A549 (cell line): ENCODE measurements around the gene NSD2. TPM values are rescaled to one million over a fixed set of nuclear protein-coding genes. Genes with fewer than 3 reads are reported as not detected.
A peak's percentile ranks its signal among the peaks of the same experiment; 100 is the strongest.

ENCODE experiments used
- ATAC-seq, 2 experiments: fragments of 200-7000 bp in 1 of 2; fragments of >200 bp in 1 of 2; cut with Nextera tagmentation in 1 of 2; cut with Tn5 transposase in 1 of 2; 3 replicates each; pipeline versions ENCODE4 v1.8.0 to v1.9.1; 2018 to 2020; ENCODE audit warnings: mild to moderate bottlenecking in 1 of 2, moderate library complexity in 1 of 2
- CTCF ChIA-PET: fragments of 300-600 bp; sonication (Branson Sonifier 250); formaldehyde crosslinking; extraction: SDS; loops from one replicate; lab custom pipeline; 2021; ENCODE audit warnings: antibody characterized with exemption, inconsistent platforms; lab: Yijun Ruan, JAX
- POLR2A ChIA-PET: fragments of 350-600 bp; formaldehyde crosslinking; extraction: SDS; loops from one replicate; lab custom pipeline; 2021; ENCODE audit warnings: antibody characterized with exemption, inconsistent platforms; lab: Yijun Ruan, JAX
- DNase-seq, 2 experiments: peaks; one replicate each; pipeline versions ENCODE4 v3.0.0 to v3.0.0-alpha.2; 2011 to 2016; ENCODE audit warnings: low read depth in 1 of 2, low spot score in 1 of 2
- FAIRE-seq: peaks from 2 replicates; lab custom pipeline; 2011; peaks lifted over from hg19 to GRCh38; lab: Jason Lieb, UNC
- H3K27ac ChIP-seq, 2 experiments: fragments of >200 bp; sonication (Bioruptor Twin); formaldehyde crosslinking; 3 replicates each; pipeline ENCODE4 v1.5.1; 2016 to 2017
- H3K4me1 ChIP-seq: fragments of >200 bp; sonication (Bioruptor Twin); formaldehyde crosslinking; 3 replicates; pipeline ENCODE4 v1.6.1; 2016
- H3K4me2 ChIP-seq: fragments of >200 bp; sonication (Bioruptor Twin); formaldehyde crosslinking; 3 replicates; pipeline ENCODE4 v1.6.1; 2016
- H3K4me3 ChIP-seq: fragments of >200 bp; sonication (Bioruptor Twin); formaldehyde crosslinking; 3 replicates; pipeline ENCODE4 v1.5.1; 2016
- H3K9me3 ChIP-seq: fragments of >200 bp; sonication (Bioruptor Twin); formaldehyde crosslinking; 3 replicates; pipeline ENCODE4 v1.6.1; 2016
- EHF ChIP-seq: fragments of 250-450 bp; sonication (Bioruptor Pico); IDR thresholded peaks from 2 replicates; pipeline ENCODE4 v1.5.0; 2020; ENCODE audit warnings: mild to moderate bottlenecking
- HDAC2 ChIP-seq: fragments of 200-600 bp; sonication (generic); IDR thresholded peaks from 2 replicates; pipeline ENCODE4 v1.6.1; 2016
- HEYL ChIP-seq: fragments of 250-450 bp; sonication (Bioruptor Pico); IDR thresholded peaks from 2 replicates; pipeline ENCODE4 v1.8.0; 2021; ENCODE audit warnings: mild to moderate bottlenecking, moderate library complexity
- HOXB13 ChIP-seq: fragments of 250-450 bp; sonication (Bioruptor Pico); IDR thresholded peaks from 2 replicates; pipeline ENCODE4 v1.5.0; 2020; ENCODE audit warnings: low read depth, mild to moderate bottlenecking, moderate library complexity
- KDM1A ChIP-seq: fragments of 200-600 bp; sonication (generic); IDR thresholded peaks from 2 replicates; pipeline ENCODE4 v1.6.1; 2016; ENCODE audit warnings: low read depth, mild to moderate bottlenecking
- MYC ChIP-seq: IDR thresholded peaks from 2 replicates; pipeline ENCODE4 v1.6.1; 2012; ENCODE audit warnings: mild to moderate bottlenecking, inconsistent platforms, low read length, improper control_type of control experiment, borderline replicate concordance
- PHF8 ChIP-seq: fragments of 200-600 bp; sonication (generic); IDR thresholded peaks from 2 replicates; pipeline ENCODE4 v1.6.1; 2016; ENCODE audit warnings: low read depth, mild to moderate bottlenecking, antibody characterized with exemption, moderate library complexity, borderline replicate concordance
- POLR2A ChIP-seq: IDR thresholded peaks from 2 replicates; pipeline ENCODE4 v1.6.1; 2012; ENCODE audit warnings: mild to moderate bottlenecking, low read length
- RAD21 ChIP-seq, 2 experiments: fragments of >200 bp in 1 of 2; sonication (Bioruptor Twin) in 1 of 2; formaldehyde crosslinking in 1 of 2; IDR thresholded peaks in 1 of 2; conservative IDR thresholded peaks in 1 of 2; 2 replicates in 1 of 2; 3 replicates in 1 of 2; pipeline ENCODE4 v1.6.1; 2012 to 2018; ENCODE audit warnings: inconsistent platforms in 1 of 2
- RARB ChIP-seq: fragments of 250-450 bp; sonication (Bioruptor Pico); IDR thresholded peaks from 2 replicates; pipeline ENCODE4 v1.8.0; 2021; ENCODE audit warnings: mild to moderate bottlenecking, moderate library complexity
- RNF2 ChIP-seq: fragments of 200-600 bp; sonication (generic); IDR thresholded peaks from 2 replicates; pipeline ENCODE4 v1.6.1; 2016; ENCODE audit warnings: low read depth, mild to moderate bottlenecking, antibody characterized with exemption, moderate library complexity, borderline replicate concordance
- TFCP2L1 ChIP-seq: fragments of 250-450 bp; sonication (Bioruptor Pico); IDR thresholded peaks from 2 replicates; pipeline ENCODE4 v1.5.0; 2021; ENCODE audit warnings: mild to moderate bottlenecking
- TP53 ChIP-seq: fragments of 250-450 bp; sonication (Bioruptor Pico); IDR thresholded peaks from 2 replicates; pipeline ENCODE4 v1.5.0; 2021; ENCODE audit warnings: mild to moderate bottlenecking, moderate library complexity
- ZFP36 ChIP-seq: fragments of 450-650 bp; IDR thresholded peaks from 2 replicates; pipeline ENCODE4 v1.6.1; 2014; ENCODE audit warnings: borderline replicate concordance; ENCODE audit not compliant: partially characterized antibody
- WGBS: methylation state at CpG from one replicate; pipeline ENCODE4 v1.1.6; 2017; ENCODE audit errors: missing lambda C conversion rate; 5-methylcytosine and 5-hydroxymethylcytosine counted together
- polyA plus RNA-seq, 4 experiments: library from polyadenylated mRNA; depleted of rRNA in 3 of 4; stranded (reverse); fragments of >200 nt; fragmentation: RNase III in 1 of 4; extraction: RNeasy Plus Mini Kit Qiagen cat#74134 plus additional on column Dnase treatment in 1 of 4; gene quantifications; 2 replicates in 3 of 4; 3 replicates in 1 of 4; pipeline ENCODE4 v1.2.3, GENCODE V29; 2011 to 2017
- TF ChIP-seq, protein P1 (sequence below): fragments of 250-450 bp; sonication (Bioruptor Pico); IDR thresholded peaks from 2 replicates; pipeline ENCODE4 v1.5.0; 2020; ENCODE audit warnings: low read depth, mild to moderate bottlenecking, moderate library complexity
- TF ChIP-seq, protein P2 (sequence below): fragments of 450-650 bp; IDR thresholded peaks from 2 replicates; pipeline ENCODE4 v1.6.1; 2014; ENCODE audit warnings: antibody characterized with exemption
- TF ChIP-seq, protein P3 (sequence below): IDR thresholded peaks from 2 replicates; pipeline ENCODE4 v1.6.1; 2012; ENCODE audit warnings: low read depth, borderline replicate concordance
- TF ChIP-seq, protein P4 (sequence below): fragments of >200 bp; sonication (Bioruptor Twin); formaldehyde crosslinking; IDR thresholded peaks from 3 replicates; pipeline ENCODE4 v1.5.1; 2016
- TF ChIP-seq, protein P5 (sequence below): fragments of 200-600 bp; sonication (generic); IDR thresholded peaks from 2 replicates; pipeline ENCODE4 v1.6.1; 2016; ENCODE audit warnings: antibody characterized with exemption, mild to moderate bottlenecking, moderate library complexity
- TF ChIP-seq, protein P6 (sequence below): IDR thresholded peaks from 2 replicates; pipeline ENCODE4 v1.6.1; 2012
- TF ChIP-seq, protein P7 (sequence below): IDR thresholded peaks from 2 replicates; pipeline ENCODE4 v1.6.1; 2012

NSD2 gene
- polyA plus RNA-seq, 2 of the 4 experiments (the other 2 are of a cell fraction) = 43.8 to 49.3 TPM

DNA sequence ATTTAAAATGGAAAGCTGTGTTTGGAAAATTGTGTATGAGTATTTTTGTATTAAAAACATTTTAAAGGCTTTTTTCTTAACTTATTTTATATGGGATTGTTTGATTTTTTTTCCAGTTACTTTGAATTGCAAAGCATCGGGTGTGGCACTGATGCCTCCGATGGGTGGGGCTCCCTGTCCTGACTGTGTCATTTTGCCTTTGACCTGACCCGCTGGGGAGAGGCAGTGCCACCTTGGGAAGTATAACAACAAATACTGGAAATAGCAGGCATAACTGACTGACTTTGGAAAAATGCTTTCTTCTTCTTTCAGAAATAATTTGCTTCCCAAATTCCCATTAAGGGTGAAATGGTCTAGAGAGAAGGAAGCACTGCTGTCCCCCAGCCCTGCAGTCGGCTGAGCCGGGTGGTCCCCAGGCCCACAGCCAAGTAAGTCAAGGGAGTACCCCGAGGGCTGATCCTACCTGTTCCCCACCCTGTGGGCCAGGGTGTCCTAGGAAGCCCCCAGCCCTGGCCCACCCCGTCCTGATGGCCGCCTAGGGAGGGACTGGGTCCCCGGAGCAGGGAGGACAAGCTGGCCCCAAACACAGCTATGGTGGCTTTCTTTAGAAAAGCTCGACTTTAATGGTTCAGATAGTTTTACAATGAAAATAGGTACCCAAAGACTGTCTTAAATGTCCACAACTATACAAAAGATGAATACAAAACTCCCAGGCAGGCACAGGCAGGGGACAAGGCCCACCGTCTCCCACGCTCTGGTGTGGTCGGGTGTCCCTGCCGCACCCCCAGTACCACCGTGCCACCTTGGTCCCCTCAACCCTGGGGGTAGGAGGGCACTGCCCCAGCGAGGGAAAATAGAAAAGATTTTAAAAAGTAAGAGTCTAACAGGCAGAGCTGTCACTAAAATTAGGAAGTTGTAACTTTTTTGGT is 111.2 kb downstream of the NSD2 start:
- Histone ChIP-seq H3K4me2 (no peak overlapping the region), H3K4me1 (peaks cover 8% of the 10 kb centered on the region), H3K4me3 (no peak overlapping the region), H3K9me3 (no peaks in the 10 kb centered on the region), H3K27ac (no peak overlapping the region)
- ATAC-seq (no peak), FAIRE-seq (no peak), DNase-seq (peak in 1 of 2 experiments; percentile 17)
- POLR2A ChIA-PET = no interaction called here
- no peak for TF ChIP-seq HEYL (CRISPR knock-in tag)
- 82% methylated on average over 14 of the region's 16 CpGs for WGBS
- CTCF ChIA-PET = interaction anchor here (0.5 kb wide), 1 partner anchor 10 kb away, joined by 3 read pairs; no protein-coding TSS in a partner anchor

DNA sequence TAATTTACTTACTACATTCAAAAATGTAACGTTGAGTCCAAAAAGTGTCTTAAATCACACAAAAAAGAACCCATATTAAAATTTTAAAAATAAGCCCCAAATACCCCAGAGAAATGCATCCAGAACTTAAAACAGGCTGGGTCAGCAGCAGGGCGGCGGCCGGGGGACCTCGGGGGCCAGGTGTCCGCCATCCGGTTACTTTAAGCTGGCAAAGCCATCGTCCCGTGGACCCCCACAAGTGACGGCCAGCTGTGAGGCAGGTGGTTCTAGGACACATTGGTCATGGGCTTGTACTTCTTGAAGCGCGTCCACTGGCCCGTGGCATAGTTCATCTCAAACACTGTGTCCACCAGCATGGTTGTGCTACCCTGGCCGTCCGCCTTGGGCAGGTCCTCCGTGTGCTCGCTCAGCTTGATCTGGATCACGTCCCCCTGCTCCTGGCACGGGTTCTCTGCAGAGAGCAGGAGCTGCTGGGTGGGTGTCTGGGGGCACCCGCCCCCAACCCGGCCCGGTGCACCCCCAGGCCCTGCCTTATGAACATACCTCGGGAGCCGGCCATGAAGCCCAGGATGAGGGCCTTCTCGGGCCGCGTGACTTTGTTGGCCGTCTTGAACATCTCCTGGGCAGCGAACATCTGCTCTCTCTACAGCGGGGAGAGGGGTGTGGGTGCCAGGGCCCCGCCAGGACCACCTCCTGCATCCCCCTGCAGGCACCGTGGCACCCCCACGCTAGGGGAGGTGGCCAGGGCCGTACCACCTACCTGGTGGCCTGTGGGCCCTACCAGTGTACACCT is 112.1 kb downstream of the NSD2 start:
- H3K4me2 ChIP-seq = no peak overlapping the region
- H3K4me3 ChIP-seq = no peak overlapping the region
- H3K4me1 ChIP-seq = peaks cover 8% of the 10 kb centered on the region
- ATAC-seq = no peak; a peak in 1 of 6 replicates
- WGBS = 95% methylated on average over 21 of the region's 34 CpGs
- no peak for FAIRE-seq
- no peak for DNase-seq
- CTCF ChIA-PET = no interaction called here
- no peaks in the 10 kb centered on the region for H3K9me3 ChIP-seq
- no peak overlapping the region for H3K27ac ChIP-seq
- POLR2A ChIA-PET = no interaction called here
- no peak for TF ChIP-seq TFCP2L1 (CRISPR knock-in tag)
- TF ChIP-seq RNF2 = no peak
- TF ChIP-seq KDM1A = no peak
- TF ChIP-seq RAD21 (conservative IDR thresholded peaks at IDR 0.05 in 1 of 2, IDR thresholded peaks at IDR 0.05 in 1 of 2) = no peak
- TF ChIP-seq, protein P1, sequence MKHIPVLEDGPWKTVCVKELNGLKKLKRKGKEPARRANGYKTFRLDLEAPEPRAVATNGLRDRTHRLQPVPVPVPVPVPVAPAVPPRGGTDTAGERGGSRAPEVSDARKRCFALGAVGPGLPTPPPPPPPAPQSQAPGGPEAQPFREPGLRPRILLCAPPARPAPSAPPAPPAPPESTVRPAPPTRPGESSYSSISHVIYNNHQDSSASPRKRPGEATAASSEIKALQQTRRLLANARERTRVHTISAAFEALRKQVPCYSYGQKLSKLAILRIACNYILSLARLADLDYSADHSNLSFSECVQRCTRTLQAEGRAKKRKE (CRISPR knock-in tag) = no peak
- TF ChIP-seq HOXB13 = no peak
- TF ChIP-seq, protein P2, sequence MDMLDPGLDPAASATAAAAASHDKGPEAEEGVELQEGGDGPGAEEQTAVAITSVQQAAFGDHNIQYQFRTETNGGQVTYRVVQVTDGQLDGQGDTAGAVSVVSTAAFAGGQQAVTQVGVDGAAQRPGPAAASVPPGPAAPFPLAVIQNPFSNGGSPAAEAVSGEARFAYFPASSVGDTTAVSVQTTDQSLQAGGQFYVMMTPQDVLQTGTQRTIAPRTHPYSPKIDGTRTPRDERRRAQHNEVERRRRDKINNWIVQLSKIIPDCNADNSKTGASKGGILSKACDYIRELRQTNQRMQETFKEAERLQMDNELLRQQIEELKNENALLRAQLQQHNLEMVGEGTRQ = no peak
- TF ChIP-seq, protein P3, sequence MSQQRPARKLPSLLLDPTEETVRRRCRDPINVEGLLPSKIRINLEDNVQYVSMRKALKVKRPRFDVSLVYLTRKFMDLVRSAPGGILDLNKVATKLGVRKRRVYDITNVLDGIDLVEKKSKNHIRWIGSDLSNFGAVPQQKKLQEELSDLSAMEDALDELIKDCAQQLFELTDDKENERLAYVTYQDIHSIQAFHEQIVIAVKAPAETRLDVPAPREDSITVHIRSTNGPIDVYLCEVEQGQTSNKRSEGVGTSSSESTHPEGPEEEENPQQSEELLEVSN = no peak
- no peak for TF ChIP-seq RARB (CRISPR knock-in tag)
- TF ChIP-seq, protein P4, sequence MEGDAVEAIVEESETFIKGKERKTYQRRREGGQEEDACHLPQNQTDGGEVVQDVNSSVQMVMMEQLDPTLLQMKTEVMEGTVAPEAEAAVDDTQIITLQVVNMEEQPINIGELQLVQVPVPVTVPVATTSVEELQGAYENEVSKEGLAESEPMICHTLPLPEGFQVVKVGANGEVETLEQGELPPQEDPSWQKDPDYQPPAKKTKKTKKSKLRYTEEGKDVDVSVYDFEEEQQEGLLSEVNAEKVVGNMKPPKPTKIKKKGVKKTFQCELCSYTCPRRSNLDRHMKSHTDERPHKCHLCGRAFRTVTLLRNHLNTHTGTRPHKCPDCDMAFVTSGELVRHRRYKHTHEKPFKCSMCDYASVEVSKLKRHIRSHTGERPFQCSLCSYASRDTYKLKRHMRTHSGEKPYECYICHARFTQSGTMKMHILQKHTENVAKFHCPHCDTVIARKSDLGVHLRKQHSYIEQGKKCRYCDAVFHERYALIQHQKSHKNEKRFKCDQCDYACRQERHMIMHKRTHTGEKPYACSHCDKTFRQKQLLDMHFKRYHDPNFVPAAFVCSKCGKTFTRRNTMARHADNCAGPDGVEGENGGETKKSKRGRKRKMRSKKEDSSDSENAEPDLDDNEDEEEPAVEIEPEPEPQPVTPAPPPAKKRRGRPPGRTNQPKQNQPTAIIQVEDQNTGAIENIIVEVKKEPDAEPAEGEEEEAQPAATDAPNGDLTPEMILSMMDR = no peak
- no peak for TF ChIP-seq ZFP36
- TF ChIP-seq POLR2A = no peak
- TF ChIP-seq MYC = no peak
- TF ChIP-seq TP53 (CRISPR knock-in tag) = no peak
- no peak for TF ChIP-seq EHF (CRISPR knock-in tag)
- TF ChIP-seq PHF8 = no peak
- TF ChIP-seq, protein P5, sequence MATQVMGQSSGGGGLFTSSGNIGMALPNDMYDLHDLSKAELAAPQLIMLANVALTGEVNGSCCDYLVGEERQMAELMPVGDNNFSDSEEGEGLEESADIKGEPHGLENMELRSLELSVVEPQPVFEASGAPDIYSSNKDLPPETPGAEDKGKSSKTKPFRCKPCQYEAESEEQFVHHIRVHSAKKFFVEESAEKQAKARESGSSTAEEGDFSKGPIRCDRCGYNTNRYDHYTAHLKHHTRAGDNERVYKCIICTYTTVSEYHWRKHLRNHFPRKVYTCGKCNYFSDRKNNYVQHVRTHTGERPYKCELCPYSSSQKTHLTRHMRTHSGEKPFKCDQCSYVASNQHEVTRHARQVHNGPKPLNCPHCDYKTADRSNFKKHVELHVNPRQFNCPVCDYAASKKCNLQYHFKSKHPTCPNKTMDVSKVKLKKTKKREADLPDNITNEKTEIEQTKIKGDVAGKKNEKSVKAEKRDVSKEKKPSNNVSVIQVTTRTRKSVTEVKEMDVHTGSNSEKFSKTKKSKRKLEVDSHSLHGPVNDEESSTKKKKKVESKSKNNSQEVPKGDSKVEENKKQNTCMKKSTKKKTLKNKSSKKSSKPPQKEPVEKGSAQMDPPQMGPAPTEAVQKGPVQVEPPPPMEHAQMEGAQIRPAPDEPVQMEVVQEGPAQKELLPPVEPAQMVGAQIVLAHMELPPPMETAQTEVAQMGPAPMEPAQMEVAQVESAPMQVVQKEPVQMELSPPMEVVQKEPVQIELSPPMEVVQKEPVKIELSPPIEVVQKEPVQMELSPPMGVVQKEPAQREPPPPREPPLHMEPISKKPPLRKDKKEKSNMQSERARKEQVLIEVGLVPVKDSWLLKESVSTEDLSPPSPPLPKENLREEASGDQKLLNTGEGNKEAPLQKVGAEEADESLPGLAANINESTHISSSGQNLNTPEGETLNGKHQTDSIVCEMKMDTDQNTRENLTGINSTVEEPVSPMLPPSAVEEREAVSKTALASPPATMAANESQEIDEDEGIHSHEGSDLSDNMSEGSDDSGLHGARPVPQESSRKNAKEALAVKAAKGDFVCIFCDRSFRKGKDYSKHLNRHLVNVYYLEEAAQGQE = no peak
- TF ChIP-seq, protein P6, sequence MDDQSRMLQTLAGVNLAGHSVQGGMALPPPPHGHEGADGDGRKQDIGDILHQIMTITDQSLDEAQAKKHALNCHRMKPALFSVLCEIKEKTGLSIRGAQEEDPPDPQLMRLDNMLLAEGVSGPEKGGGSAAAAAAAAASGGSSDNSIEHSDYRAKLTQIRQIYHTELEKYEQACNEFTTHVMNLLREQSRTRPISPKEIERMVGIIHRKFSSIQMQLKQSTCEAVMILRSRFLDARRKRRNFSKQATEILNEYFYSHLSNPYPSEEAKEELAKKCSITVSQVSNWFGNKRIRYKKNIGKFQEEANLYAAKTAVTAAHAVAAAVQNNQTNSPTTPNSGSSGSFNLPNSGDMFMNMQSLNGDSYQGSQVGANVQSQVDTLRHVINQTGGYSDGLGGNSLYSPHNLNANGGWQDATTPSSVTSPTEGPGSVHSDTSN = no peak
- no peak for TF ChIP-seq HDAC2
- TF ChIP-seq, protein P7, sequence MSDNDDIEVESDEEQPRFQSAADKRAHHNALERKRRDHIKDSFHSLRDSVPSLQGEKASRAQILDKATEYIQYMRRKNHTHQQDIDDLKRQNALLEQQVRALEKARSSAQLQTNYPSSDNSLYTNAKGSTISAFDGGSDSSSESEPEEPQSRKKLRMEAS = no peak
